ENCODE measurements around the gene GLCCI1. TPM values are rescaled to one million over a fixed set of nuclear protein-coding genes. Genes with fewer than 3 reads are reported as not detected.

The GLCCI1 gene
- total and polyA plus RNA-seq, 10 donors: 9.1 to 53.2 (median 42.6) TPM

- Histone ChIP-seq H3K4me3 (no peak overlapping the region), H3K36me3 (no peaks in the 10 kb centered on the region), H3K27me3 (replicated peaks in 1 of 7) (no peaks in the 10 kb centered on the region), H3K4me1 (peaks cover 0 to 27% (median 21%) of the 10 kb centered on the region in 6 donors), H3K9me3 (peaks cover 0 to 8% (median 6%) of the 10 kb centered on the region in 8 donors), H3K27ac (no peak overlapping the region)
- DNase-seq: no peak
- 67 to 94% (median 71%) methylated on average over 4 of the region's 4 CpGs for WGBS, 5 donors
- intact Hi-C loops (cut with DNase I; ENCODE audit: low total_unique reads): loop anchor here (10.0 kb wide), 1 partner anchor 73 kb away; no protein-coding TSS in a partner anchor
- TF ChIP-seq CTCF (IDR thresholded peaks at IDR 0.05 in 8 of 11, conservative IDR thresholded peaks at IDR 0.05 in 3 of 11): no peak
- no peak for TF ChIP-seq POLR2A (IDR thresholded peaks at IDR 0.05)
- no peak for TF ChIP-seq POLR2AphosphoS5 (IDR thresholded peaks at IDR 0.05)
Measured at GRCh38 chr7:7948232-7948631, 20.4 kb upstream of the GLCCI1 start.

- no peak for DNase-seq
- no peak for TF ChIP-seq POLR2AphosphoS5 (IDR thresholded peaks at IDR 0.05)
- TF ChIP-seq CTCF (IDR thresholded peaks at IDR 0.05 in 8 of 11, conservative IDR thresholded peaks at IDR 0.05 in 3 of 11): no peak
- no peak for TF ChIP-seq POLR2A (IDR thresholded peaks at IDR 0.05)
- Histone ChIP-seq H3K27ac (no peak overlapping the region), H3K9me3 (peaks cover 0 to 8% (median 6%) of the 10 kb centered on the region in 8 donors), H3K36me3 (no peaks in the 10 kb centered on the region), H3K27me3 (replicated peaks in 1 of 7) (no peaks in the 10 kb centered on the region), H3K4me1 (no peaks in the 10 kb centered on the region), H3K4me3 (no peak overlapping the region)
- intact Hi-C loops (cut with DNase I; ENCODE audit: low total_unique reads): no loop called here
Measured at GRCh38 chr7:7953806-7954205, 14.8 kb upstream of the GLCCI1 start.

GRCh38 chr7:7956531-7957128 is 12.0 kb upstream of the GLCCI1 start:
- H3K4me3 ChIP-seq: no peak overlapping the region
- 79 to 97% (median 96%) methylated on average over 3 of the region's 3 CpGs for WGBS, 5 donors
- intact Hi-C loops (cut with DNase I; ENCODE audit: low total_unique reads): no loop called here
- H3K27ac ChIP-seq: no peak overlapping the region
- no peak for DNase-seq
- no peaks in the 10 kb centered on the region for H3K4me1 ChIP-seq
- H3K36me3 ChIP-seq: no peaks in the 10 kb centered on the region
- TF ChIP-seq POLR2AphosphoS5 (IDR thresholded peaks at IDR 0.05) (no peak), CTCF (IDR thresholded peaks at IDR 0.05 in 8 of 11, conservative IDR thresholded peaks at IDR 0.05 in 3 of 11) (no peak), POLR2A (IDR thresholded peaks at IDR 0.05) (no peak)
- no peaks in the 10 kb centered on the region for H3K27me3 ChIP-seq (replicated peaks in 1 of 7)
- no peaks in the 10 kb centered on the region for H3K9me3 ChIP-seq

DNA sequence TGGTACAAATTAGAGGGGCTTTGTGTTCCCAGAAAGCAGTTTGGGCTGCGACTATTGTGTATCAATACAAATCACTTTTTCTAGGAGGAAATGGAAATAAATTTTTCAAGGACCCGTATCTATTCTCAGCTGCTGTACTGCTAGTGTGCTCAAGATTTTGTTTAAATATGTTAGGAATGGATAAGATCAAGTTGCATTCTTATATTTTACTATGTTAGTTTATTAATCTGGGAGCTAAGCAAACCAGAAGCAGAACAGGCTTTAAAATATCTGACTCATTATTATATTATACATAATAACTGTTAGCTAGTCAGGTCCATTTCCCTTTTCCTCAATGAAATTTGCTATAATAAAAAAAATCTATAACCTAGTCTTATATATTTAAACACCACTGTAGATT is 11.1 kb upstream of the GLCCI1 start:
- no peak overlapping the region for H3K4me3 ChIP-seq
- no peaks in the 10 kb centered on the region for H3K9me3 ChIP-seq
- 61 to 97% (median 92%) methylated on average over 2 of the region's 2 CpGs for WGBS, 5 donors
- TF ChIP-seq CTCF (IDR thresholded peaks at IDR 0.05 in 8 of 11, conservative IDR thresholded peaks at IDR 0.05 in 3 of 11): no peak
- TF ChIP-seq POLR2AphosphoS5 (IDR thresholded peaks at IDR 0.05): no peak
- no peak for TF ChIP-seq POLR2A (IDR thresholded peaks at IDR 0.05)
- no peaks in the 10 kb centered on the region for H3K36me3 ChIP-seq
- H3K4me1 ChIP-seq: no peaks in the 10 kb centered on the region
- DNase-seq: no peak
- no peaks in the 10 kb centered on the region for H3K27me3 ChIP-seq (replicated peaks in 1 of 7)
- intact Hi-C loops (cut with DNase I; ENCODE audit: low total_unique reads): no loop called here
- no peak overlapping the region for H3K27ac ChIP-seq

Data from spleen (tissue), 11 donors.